Activated naive CD8-positive, alpha-beta T cell treated with anti-CD3 and anti-CD28 coated beads for 36 hours (primary cell): ENCODE data around the gene CACNA2D4. TPM values are rescaled to one million over a fixed set of nuclear protein-coding genes. Genes with fewer than 3 reads are reported as not detected.
"Not testable (repeated sequence)": the region's sequence is repeated elsewhere in the genome, so short reads cannot be mapped to it uniquely, and the experiment has no call there.

Experiments used
- DNase-seq: peaks from one replicate; pipeline ENCODE4 v3.0.0; 2021
- H3K27ac Mint-ChIP-seq: one replicate; pipeline ENCODE4 v1.8.0; 2022; ENCODE audit warnings: mild to moderate bottlenecking, moderate library complexity, mixed read lengths
- H3K27me3 Mint-ChIP-seq: one replicate; pipeline ENCODE4 v1.8.0; 2022; ENCODE audit warnings: mild to moderate bottlenecking, mixed read lengths
- H3K36me3 Mint-ChIP-seq: one replicate; pipeline ENCODE4 v1.8.0; 2021; ENCODE audit warnings: mild to moderate bottlenecking, mixed read lengths
- H3K4me1 Mint-ChIP-seq: one replicate; pipeline ENCODE4 v1.8.0; 2021; ENCODE audit warnings: mixed read lengths
- H3K4me3 Mint-ChIP-seq: one replicate; pipeline ENCODE4 v1.8.0; 2022; ENCODE audit warnings: mild to moderate bottlenecking, moderate library complexity, mixed read lengths
- H3K9me3 Mint-ChIP-seq: one replicate; pipeline ENCODE4 v1.8.0; 2022; ENCODE audit warnings: mixed read lengths
- total RNA-seq, 2 experiments: library from RNA; stranded (reverse); gene quantifications; one replicate each; pipeline ENCODE4 v1.2.3, GENCODE V29; 2021

The CACNA2D4 gene, protein sequence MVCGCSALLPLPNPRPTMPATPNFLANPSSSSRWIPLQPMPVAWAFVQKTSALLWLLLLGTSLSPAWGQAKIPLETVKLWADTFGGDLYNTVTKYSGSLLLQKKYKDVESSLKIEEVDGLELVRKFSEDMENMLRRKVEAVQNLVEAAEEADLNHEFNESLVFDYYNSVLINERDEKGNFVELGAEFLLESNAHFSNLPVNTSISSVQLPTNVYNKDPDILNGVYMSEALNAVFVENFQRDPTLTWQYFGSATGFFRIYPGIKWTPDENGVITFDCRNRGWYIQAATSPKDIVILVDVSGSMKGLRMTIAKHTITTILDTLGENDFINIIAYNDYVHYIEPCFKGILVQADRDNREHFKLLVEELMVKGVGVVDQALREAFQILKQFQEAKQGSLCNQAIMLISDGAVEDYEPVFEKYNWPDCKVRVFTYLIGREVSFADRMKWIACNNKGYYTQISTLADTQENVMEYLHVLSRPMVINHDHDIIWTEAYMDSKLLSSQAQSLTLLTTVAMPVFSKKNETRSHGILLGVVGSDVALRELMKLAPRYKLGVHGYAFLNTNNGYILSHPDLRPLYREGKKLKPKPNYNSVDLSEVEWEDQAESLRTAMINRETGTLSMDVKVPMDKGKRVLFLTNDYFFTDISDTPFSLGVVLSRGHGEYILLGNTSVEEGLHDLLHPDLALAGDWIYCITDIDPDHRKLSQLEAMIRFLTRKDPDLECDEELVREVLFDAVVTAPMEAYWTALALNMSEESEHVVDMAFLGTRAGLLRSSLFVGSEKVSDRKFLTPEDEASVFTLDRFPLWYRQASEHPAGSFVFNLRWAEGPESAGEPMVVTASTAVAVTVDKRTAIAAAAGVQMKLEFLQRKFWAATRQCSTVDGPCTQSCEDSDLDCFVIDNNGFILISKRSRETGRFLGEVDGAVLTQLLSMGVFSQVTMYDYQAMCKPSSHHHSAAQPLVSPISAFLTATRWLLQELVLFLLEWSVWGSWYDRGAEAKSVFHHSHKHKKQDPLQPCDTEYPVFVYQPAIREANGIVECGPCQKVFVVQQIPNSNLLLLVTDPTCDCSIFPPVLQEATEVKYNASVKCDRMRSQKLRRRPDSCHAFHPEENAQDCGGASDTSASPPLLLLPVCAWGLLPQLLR
- 1 to 10 TPM; 3.8 to 4.0 TPM for total RNA-seq

DNA sequence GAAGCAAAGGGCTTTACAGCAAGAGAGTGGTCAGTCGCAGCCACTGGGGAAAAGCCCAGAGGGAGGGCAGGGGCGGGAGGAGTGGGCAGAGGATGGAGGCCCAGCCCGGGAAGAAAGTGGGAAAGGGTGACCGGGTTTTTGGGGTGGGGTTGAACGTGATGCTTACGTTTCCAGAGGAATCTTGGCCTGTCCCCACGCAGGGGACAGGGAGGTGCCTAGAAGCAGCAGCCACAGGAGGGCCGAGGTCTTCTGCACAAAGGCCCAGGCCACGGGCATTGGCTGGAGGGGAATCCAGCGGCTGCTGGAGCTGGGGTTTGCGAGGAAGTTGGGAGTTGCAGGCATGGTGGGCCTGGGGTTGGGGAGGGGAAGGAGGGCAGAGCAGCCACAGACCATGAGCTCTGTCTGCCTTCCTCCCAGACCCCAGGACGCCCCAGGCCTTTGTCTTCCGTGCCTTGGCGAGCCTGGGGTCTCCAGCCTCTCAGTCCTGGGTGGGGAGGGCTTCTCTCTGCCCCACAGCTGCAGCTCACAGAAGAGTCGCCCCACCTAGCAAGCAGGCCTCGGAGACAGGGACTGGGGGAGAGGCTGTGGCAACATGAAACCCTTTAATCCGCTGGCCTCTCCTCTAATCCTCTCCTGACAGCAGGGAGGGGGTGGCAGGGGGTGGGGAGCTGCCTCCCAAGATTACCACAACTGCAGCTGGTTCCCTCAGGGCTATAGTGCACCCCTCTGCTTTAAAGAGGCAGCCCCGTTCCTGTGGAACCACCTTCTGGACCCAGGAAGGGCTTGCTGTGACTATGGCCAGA is at the start of gene CACNA2D4:
CACNA2D4 (minus strand) TSS at position 572 of the 803 bp plus-strand sequence; CDS start at position 393, 179 bp downstream.
- DNase-seq = no peak
- Mint-ChIP-seq H3K27ac (no peak within 1 kb of the TSS), H3K36me3 (no peaks in the 10 kb centered on the region), H3K27me3 (peaks cover 4% of the 10 kb centered on the region), H3K4me1 (peaks cover 12% of the 10 kb centered on the region), H3K9me3 (no peaks in the 10 kb centered on the region), H3K4me3 (no peak within 1 kb of the TSS)

DNA sequence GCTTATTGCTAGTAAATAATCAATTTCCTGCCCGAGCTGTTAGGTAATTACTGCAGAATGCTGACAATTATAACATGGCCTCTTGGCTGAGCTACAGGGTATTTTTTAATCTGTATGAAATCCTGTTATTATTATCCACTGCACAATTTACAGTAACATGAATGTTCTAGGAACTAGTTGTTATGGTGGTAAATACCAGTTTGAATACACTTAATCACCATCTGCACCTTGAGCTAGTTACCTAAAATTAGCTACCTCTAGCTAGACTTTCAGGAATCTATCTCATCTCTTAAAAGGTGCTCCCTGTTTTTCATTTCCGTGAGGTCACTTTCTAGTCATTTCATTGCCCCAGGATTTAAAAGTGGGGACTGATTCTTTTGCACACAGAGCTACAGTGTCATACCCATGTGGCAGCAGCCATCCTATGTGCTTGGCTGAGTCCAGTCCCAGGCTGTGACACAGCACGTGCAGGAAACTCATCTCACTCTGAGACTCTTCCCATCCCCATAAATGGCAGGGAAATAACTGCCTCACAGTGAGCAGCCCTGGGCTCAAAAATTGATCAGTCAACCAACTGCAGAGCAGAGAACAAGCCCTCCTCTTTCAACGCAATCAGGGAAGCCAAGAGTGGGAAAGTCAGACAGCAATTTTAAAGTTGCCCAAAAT is 48.2 kb upstream of the CACNA2D4 start:
- Mint-ChIP-seq H3K36me3 (peaks cover 5% of the 10 kb centered on the region), H3K27ac (no peak overlapping the region), H3K4me1 (peaks cover 10% of the 10 kb centered on the region), H3K9me3 (no peaks in the 10 kb centered on the region), H3K27me3 (no peaks in the 10 kb centered on the region), H3K4me3 (no peak overlapping the region)
- no peak for DNase-seq

DNA sequence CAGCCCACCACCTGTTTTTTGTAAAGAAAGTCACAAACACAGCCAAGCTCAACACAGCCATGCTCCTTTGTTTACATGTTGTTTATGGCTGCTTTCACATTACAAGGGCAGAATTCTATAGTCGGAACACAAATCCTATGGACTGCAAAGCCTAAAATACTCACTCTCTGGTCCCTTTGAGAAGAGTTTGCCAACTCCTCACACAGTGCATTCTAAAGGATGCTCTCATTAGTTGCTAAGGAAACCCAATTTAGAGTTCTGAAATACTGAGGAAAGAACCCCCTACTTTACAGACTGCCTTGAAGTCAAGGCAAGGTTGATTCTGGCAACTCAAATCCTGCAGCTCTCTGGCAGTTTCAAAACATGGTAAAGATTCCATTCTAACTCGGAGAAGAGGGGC is 47.5 kb upstream of the CACNA2D4 start:
- peaks cover 5% of the 10 kb centered on the region for H3K36me3 Mint-ChIP-seq
- no peak overlapping the region for H3K27ac Mint-ChIP-seq
- no peaks in the 10 kb centered on the region for H3K9me3 Mint-ChIP-seq

DNA sequence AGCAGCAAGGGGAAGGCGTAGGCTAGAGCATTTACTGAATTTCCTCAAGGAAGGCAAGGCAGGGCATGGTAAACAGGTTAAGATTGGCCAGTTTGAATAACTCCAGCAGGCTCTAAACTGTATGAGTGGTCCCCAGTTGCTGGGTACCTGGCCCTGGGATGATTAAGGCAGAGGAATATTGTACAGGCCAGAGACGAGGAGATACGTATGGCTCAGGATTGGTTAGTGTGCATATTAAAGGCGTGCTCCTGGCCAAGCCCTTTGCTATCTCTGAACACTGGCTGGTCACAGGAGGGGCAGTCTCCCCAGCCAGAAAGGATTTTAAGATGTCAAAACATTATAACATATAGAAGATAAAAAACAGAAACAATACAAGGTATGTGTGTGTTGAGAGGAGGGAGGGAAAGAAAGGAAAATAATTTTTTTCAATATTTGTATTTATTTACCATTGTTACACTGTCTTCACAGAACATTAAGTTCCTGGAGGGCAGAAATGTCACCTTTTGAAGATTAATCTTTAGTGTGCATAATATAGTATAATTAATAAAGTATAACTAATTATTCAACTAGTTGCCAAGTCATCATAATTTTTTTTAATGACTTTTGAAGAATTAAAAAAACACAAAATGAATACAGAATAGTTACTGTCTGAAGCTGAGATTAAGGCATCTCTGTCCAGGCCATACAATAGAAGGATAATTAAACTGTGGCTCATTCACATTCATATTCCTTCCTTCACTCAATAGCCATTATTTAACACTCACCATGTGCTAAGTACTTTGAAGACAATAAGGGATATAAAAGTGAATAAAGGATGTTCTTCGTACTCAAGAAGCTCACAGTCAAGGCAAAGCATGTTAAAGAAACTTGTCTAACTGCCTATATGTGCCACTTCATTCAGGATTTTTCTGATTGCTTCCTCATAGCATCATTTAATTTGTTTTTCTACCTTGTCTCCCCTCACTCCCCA is 43.9 kb upstream of the CACNA2D4 start:
- Mint-ChIP-seq H3K27me3 (no peaks in the 10 kb centered on the region), H3K27ac (no peak overlapping the region), H3K36me3 (peaks cover 17% of the 10 kb centered on the region), H3K4me1 (peaks cover 10% of the 10 kb centered on the region), H3K9me3 (no peaks in the 10 kb centered on the region), H3K4me3 (no peak overlapping the region)
- no peak for DNase-seq

More for the DNA sequence above, 47.5 kb upstream of the CACNA2D4 start:
- no peaks in the 10 kb centered on the region for H3K27me3 Mint-ChIP-seq
- peaks cover 10% of the 10 kb centered on the region for H3K4me1 Mint-ChIP-seq
- DNase-seq = no peak
- H3K4me3 Mint-ChIP-seq = no peak overlapping the region

DNA sequence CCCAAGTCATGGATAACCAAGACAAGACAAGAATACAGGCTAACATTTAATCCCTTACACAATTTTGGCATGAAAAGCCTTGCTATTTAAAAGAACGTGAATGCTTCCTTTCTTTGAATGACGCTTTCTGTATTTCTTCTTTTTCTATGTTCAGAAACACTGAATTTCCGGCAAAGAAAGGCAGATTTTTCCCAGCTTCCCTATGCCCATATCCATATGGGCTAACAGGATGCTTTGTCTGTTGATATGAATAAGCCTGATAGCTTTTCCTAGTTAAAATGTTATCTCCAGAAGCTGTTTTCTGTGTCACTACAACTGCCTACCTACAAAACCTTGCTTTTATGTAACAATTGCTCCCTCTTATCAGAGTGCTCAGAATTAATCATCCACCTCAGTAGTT is 38.3 kb upstream of the CACNA2D4 start:
- no peaks in the 10 kb centered on the region for H3K4me1 Mint-ChIP-seq
- no peaks in the 10 kb centered on the region for H3K9me3 Mint-ChIP-seq
- no peak overlapping the region for H3K27ac Mint-ChIP-seq
- no peak for DNase-seq
- no peaks in the 10 kb centered on the region for H3K27me3 Mint-ChIP-seq
- H3K4me3 Mint-ChIP-seq = no peak overlapping the region
- H3K36me3 Mint-ChIP-seq = peaks cover 23% of the 10 kb centered on the region

DNA sequence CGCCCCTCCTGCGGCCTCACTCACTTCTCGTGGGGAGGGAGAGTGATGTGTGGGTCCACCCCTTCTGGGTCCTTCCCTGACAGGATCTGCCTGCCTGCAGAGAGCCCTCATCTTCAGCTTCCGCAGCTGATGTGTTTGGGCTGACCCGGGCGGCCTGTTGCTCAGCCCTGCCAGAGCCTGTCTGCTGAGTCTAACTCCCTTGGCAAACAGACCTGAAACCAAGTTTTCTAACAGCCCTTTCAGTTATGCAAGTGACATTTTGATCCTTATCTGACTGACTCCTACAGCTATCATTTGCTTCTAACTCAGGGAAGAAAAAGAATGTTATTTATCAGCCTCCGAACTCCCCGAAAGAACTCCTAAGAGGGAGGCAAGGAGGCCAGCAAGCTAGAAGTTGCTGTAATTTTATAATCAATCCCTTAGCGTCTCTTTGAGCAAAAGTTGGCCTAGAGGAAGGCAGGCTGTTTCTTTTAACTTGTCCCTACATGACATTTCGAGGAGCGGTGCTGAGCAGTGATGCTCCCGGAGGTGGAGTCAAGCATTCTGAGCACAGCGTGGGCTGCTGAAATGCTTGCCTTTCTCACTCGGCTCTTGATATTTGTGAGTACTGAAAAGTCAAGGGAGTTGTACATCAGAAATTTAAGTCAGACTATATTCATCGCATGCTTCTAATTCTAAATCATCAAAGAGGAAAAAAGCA is 31.5 kb upstream of the CACNA2D4 start:
- Mint-ChIP-seq H3K36me3 (peaks cover 27% of the 10 kb centered on the region), H3K4me3 (no peak overlapping the region), H3K9me3 (peaks cover 2% of the 10 kb centered on the region), H3K27me3 (no peaks in the 10 kb centered on the region), H3K27ac (no peak overlapping the region), H3K4me1 (peaks cover 6% of the 10 kb centered on the region)
- no peak for DNase-seq

DNA sequence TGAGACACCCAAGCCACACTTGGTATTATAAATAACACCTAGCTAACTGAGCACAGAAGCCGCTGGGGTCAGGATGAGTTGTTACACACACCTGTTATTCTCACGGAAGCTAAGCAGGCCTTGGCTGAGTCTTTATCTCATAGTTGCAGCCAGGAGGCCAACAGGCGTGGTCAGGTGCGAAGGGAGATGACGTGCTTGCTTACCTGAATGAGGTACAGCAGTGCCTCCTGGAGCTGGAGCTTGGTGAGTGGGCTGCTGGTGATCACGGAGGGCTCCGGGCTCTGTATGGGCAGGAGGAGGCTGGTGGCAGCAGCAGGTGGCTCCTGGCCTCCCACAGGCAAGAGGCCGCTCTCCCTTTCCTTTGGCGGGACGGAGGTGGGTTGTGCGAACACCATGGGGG is 30.4 kb upstream of the CACNA2D4 start:
- Mint-ChIP-seq H3K4me3 (no peak overlapping the region), H3K9me3 (peaks cover 2% of the 10 kb centered on the region), H3K4me1 (peaks cover 6% of the 10 kb centered on the region), H3K27ac (no peak overlapping the region), H3K36me3 (peaks cover 38% of the 10 kb centered on the region), H3K27me3 (no peaks in the 10 kb centered on the region)
- no peak for DNase-seq

DNA sequence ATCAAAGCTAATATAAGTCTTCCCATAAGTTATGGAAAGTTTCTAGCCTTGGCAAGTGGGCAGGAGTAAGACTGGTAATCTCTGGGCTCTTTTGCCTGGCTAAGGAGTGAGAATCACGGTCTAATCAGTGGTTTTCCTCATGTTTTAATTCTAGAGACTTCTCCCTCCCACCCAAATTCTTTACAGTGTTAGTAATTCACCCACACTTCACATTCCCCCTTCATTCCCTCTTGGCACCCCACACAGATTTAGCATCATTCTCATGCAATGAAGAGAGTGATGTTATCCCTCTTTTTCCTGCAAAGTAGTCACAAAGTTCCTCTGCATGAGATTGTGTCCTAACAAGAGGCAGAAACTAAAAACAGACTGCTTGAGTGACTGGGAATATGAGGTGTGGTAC is 28.6 kb upstream of the CACNA2D4 start:
- Mint-ChIP-seq H3K27ac (no peak overlapping the region), H3K36me3 (peaks cover 34% of the 10 kb centered on the region), H3K9me3 (peaks cover 2% of the 10 kb centered on the region), H3K27me3 (no peaks in the 10 kb centered on the region), H3K4me3 (no peak overlapping the region), H3K4me1 (peaks cover 6% of the 10 kb centered on the region)
- DNase-seq = no peak

DNA sequence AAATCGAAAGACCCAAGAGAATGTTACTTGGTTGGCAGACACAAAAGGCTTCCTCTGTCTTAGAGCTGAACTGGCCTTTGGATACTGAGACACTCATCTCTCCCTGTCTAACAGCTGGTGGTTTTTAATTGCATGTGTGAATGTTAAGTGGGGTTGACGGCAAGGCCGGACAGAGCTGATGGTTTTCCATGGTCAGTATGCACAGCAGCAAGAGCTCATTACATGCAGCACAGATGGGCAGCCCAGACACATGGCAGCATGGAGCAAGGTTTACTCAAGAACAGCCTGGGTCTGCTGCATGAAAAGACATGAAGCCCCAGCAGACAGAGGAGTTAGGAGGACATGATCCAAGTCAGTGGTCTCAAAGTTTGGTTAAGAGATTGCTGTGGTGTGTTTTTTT is 27.8 kb upstream of the CACNA2D4 start:
- H3K27me3 Mint-ChIP-seq = no peaks in the 10 kb centered on the region
- no peak overlapping the region for H3K27ac Mint-ChIP-seq
- H3K4me1 Mint-ChIP-seq = peaks cover 2% of the 10 kb centered on the region
- peaks cover 2% of the 10 kb centered on the region for H3K9me3 Mint-ChIP-seq
- H3K36me3 Mint-ChIP-seq = peaks cover 30% of the 10 kb centered on the region
- no peak for DNase-seq
- no peak overlapping the region for H3K4me3 Mint-ChIP-seq

DNA sequence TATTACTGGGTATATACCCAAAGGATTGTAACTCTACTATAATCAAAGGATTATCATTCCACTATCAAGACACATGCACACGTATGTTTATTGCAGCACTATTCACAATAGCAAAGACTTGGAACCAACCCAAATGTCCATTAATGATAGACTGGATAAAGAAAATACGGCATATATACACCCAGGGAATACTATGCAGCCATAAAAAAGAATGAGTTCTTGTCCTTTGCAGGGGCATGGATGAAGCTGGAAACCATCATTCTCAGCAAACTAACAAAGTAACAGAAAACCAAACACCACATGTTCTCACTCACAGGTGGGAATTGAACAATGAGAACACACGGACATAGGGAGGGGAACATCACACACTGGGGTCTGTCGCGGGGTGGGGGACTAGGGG is 27.1 kb upstream of the CACNA2D4 start:
- H3K27ac Mint-ChIP-seq, H3K9me3 Mint-ChIP-seq, H3K4me1 Mint-ChIP-seq, DNase-seq, H3K27me3 Mint-ChIP-seq, H3K4me3 Mint-ChIP-seq: not testable (repeated sequence)
- H3K36me3 Mint-ChIP-seq = peaks cover 31% of the 10 kb centered on the region

DNA sequence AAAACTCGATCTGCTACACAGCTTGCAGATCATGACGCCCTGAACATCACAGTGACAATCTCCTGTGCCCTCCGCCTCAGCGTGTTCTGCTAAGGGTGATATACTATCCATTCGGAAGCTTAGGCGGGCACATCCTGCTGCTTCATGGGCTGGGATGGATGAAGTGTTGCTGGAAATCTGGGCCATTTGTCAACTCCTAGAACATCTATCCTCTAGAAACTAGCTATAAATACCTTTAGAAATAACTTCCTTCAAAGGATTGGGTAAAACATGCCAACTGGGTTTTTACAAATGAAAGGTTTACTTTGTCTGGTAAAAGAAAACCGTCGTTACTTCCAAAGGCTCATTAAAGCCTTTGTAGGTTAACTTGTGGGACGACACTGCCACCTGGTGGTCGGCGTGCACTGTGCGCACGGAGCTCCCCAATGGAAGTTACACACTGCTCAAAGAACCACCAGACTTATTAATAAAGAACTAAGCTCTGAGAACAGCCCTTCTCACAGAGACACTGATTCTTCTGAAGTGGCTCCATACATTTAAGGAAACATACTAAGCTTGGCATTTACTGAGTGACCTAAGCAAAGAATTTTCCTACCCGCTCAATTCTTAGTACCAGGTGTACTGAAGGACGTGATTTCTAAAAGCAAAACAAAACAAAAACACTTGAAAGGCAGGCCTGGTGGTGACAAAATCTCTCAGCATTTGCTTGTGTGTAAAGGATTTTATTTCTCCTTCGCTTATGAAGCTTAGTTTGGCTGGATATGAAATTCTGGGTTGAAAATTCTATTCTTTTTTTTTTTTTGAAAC is 21.6 kb upstream of the CACNA2D4 start:
- no peak overlapping the region for H3K4me3 Mint-ChIP-seq
- peaks cover 16% of the 10 kb centered on the region for H3K36me3 Mint-ChIP-seq
- peaks cover 3% of the 10 kb centered on the region for H3K4me1 Mint-ChIP-seq
- H3K9me3 Mint-ChIP-seq = peaks cover under 1% of the 10 kb centered on the region
- no peaks in the 10 kb centered on the region for H3K27me3 Mint-ChIP-seq
- H3K27ac Mint-ChIP-seq = no peak overlapping the region
- DNase-seq = peak; percentile 77

DNA sequence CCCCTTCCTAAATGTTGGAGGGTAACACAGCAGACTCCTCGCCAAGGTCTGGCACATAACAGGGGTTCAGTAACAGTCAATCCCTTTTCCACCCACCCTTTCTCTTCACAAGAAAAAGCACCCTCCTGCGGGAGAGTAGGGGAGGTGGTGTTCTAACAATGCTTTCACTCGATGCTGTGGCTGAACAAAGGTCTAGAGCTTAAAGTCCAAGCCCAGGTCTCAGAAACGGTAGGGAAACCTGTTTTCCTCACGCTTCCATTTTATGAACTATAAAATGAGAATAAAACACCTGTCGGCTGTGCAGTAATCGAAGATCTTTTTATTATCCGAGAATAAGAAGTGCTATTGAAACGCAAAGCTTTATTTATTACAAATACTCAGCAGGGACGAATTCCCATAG is 20.9 kb upstream of the CACNA2D4 start:
- Mint-ChIP-seq H3K9me3 (no peaks in the 10 kb centered on the region), H3K4me3 (no peak overlapping the region), H3K36me3 (peaks cover 9% of the 10 kb centered on the region), H3K27me3 (no peaks in the 10 kb centered on the region), H3K27ac (no peak overlapping the region), H3K4me1 (peaks cover 3% of the 10 kb centered on the region)
- DNase-seq = no peak
